ENCODE measurements around the gene EEF2.
"Not testable (repeated sequence)": the region's sequence is repeated elsewhere in the genome, so short reads cannot be mapped to it uniquely, and the experiment has no call there.

EEF2 gene

DNA sequence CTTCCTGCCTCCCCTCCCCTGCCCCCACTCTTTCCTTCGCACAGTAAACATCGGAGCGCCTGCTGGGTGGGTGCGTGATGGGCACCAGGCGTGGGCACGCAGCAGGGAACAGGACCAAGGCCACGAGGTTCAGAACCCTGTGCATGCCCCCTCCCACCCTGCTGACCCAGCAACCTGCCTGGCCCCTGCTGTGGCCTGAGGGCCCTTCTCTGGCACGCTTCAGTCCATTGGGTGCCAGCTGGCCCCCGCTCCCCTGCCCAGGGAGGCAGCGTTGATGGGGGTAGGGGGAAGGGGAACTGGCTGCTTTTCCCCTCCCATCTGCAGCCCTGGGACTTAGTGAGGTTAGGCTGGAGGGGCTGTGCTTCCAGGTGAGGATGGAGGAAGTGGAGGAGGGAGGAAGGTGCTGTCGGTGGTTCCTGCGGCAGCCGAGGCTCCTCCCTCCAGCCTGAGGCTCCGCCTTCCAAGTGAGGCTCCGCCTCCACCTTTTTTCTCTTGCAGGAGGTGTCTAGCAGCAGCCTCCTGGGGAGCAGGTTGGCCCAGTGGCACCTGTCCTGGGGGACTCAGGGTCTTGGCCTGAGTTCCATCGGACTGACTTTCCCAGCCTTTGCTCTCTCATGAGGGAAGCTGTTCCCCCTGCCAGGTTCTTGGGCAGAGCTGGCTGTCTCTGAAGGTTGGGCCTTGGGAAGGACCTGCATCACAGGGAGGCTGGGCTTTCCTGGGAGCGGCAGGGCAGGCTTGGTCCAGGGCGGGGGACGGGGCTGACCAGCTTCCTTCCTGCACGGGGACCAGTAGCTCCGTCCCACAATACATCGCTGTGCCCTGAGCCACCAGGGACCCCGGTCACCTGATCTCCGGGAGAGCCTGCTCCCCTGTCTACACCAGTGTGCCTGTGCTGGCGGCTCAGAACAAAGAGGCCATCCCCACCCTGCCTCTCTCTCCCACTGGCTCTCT is 29.6 kb upstream of the EEF2 start:
- no peak for DNase-seq (ENCODE audit: low spot score)

GRCh38 chr19:4013886-4014540 is 28.8 kb upstream of the EEF2 start:
- DNase-seq (ENCODE audit: low spot score): no peak

- no peak for DNase-seq (ENCODE audit: low spot score)
Observed at GRCh38 chr19:4012975-4013634, 27.8 kb upstream of the EEF2 start.

GRCh38 chr19:4012092-4012974 is 27.1 kb upstream of the EEF2 start:
- DNase-seq (ENCODE audit: low spot score): no peak

- not testable (repeated sequence) for DNase-seq (ENCODE audit: low spot score)
Observed at GRCh38 chr19:4011430-4011829, 26.2 kb upstream of the EEF2 start.

DNA sequence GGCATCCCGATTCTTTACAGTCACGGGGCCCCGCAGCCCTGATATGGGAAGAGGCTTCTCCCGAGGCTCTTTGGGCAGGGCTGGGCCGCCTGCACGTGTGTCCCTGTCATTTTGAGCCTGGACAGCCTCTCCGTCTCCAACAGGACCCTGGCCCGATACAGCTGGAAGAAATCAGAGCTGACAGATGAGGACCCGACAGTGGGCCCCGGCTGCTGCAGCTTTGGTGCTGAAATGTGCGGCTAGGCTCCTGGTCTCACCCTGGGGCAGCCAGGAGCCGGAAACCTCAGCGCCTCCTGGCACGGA is 25.5 kb upstream of the EEF2 start:
- DNase-seq (ENCODE audit: low spot score): no peak

- DNase-seq (ENCODE audit: low spot score): no peak
Observed at GRCh38 chr19:4009990-4010807, 24.9 kb upstream of the EEF2 start.

DNA sequence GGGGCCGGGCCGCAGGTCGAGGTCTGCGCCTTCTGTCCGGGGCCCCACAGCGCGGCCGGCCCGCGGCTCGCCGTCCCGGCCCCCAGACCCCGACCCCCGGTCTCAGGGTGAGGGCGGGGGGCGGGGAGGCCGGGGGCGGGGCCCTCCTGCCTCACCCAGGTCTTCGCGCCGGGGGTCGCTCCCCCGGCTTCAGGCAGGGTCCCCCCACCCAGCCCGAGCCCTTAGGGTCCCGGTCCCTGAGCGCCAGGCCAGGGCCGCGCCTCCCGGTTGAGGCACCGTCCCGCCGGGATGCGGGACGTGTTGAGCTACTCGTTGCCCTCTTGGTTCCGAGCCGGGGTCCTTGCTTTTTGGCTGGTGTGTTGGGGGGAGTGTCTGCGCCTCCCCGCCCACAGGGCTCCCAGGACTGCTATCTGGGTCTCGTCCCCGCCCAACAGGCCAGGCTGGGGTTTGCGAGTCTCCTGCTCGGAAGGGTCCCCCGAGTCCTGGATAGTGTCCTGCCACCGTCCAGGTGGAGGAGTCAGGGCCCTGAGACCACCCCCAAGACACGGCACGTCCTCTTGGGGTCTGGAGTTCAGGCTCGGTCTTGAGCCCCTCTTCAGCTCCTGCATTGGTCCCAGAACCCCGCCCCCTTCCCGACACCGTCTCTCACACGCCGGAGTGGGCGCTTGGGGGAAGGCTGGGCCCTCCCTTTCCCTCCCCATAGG is 22.7 kb upstream of the EEF2 start:
- DNase-seq (ENCODE audit: low spot score): peak; percentile 23

GRCh38 chr19:4007021-4007835 is 22.0 kb upstream of the EEF2 start, which contains the start of gene PIAS4:
TSS of gene PIAS4 (plus strand) at chr19:4007736. CDS start at chr19:4007761, 25 bp downstream.
- peak; percentile 100 for DNase-seq (ENCODE audit: low spot score)

DNA sequence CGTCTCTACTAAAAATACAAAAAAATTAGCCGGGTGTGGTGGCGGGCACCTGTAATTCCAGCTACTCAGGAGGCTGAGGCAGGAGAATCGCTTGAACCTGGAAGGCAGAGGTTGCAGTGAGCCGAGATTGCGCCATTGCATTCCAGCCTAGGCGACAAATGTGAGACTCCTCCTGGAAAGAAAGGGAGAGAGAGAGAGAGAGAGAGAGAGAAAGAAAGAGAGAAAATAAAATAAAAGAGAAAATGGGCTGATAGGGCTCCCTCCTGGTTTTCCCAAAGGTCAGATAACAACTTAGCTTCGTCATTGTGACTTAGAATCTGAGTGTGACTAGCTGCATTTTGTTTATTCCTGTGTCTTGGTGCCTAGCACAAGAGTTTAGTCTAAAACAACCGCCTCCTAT is 20.2 kb upstream of the EEF2 start:
- not testable (repeated sequence) for DNase-seq (ENCODE audit: low spot score)

DNA sequence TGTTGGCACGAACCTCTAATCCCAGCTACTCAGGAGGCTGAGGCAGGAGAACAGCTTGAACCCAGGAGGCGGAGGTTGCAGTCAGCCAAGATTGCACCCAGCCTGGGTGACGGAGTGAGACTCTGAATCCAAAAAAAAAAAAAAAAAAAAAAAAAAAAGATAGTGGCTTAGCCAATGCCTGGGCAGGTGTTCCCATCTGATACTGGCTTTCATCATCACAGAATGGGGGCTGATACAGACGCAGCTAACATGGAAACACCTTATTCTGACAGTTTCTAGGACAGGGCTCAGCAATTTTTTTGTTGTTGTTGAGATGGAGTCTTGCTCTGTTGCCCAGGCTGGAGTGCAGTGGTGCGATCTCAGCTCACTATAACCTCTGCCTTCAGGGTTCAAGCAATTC is 15.5 kb upstream of the EEF2 start:
- not testable (repeated sequence) for DNase-seq (ENCODE audit: low spot score)

DNA sequence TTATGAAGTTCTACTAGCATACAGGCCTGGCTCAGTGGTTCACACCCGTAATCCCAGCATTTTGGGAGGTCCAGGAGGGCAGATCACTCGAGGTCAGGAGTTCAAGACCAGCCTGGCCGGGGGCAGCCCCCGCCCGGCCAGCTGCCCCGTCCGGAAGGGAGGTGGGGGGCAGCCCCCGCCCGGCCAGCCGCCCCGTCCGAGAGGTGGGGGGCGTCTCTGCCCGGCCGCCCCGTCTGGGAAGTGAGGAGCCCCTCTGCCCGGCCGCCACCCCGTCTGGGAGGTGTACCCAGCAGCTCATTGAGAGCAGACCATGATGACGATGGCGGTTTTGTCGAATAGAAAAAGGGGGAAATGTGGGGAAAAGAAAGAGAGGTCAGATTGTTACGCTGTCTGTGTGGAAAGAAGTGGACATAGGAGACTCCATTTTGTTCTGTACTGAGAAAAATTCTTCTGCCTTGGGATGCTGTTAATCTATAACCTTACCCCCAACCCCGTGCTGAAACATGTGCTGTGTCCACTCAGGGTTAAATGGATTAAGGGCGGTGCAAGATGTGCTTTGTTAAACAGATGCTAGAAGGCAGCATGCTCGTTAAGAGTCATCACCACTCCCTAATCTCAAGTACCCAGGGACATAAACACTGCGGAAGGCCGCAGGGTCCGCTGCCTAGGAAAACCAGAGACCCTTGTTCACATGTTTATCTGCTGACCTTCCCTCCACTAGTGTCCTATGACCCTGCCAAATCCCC is 13.6 kb upstream of the EEF2 start:
- DNase-seq (ENCODE audit: low spot score): not testable (repeated sequence)

- DNase-seq (ENCODE audit: low spot score): no peak
Observed at GRCh38 chr19:3995607-3996006, 10.3 kb upstream of the EEF2 start.

DNA sequence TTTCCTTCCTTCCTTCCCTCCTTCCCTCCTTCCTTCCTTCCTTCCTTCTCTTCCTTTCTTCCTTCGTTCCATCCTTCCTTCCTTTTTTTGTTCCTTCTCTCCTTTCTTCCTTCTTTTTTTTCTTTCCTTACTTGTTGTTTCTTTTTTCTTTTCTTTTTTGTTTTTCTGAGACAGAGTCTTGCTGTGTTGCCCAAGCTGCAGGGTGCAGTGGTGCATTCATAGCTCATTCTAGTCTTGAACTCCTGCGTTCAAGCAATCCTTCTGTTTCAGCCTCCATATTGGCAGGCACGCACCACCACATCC is 5.5 kb upstream of the EEF2 start:
- no peak for DNase-seq (ENCODE audit: low spot score)

DNA sequence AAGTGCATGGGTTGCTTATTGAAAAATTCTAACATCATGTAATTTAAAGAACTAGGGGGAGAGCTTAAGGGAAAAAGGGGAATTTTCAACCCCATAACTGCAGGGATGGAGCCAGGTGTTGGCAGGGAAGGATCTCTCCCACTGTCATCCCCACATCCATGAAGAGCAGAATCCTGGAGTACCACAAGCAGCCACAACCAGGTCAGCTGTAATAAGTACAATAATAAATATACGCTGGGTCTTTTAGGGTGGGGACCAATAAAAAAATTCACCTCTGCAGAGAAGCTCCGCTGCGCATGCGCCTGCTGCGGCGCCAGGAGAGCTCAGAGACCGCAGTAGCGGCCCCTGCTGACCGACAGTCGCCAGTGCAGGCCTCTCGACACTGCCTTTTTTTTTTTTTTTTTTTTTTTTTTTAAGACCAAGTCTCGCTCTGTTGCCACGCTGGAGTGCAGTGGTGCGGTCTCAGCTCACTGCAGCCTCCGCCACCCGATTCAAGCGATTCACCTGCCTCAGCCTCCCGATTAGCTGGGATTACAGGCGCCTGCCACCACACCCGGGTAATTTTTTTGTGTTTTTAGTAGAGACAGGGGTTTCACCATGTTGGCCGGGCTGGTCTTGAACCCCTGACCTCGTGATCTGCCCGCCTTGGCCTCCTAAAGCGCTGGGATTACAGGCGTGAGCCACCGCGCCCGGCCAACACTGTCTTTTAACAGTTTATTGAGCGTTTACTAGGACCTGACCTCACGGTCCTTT is 2.5 kb upstream of the EEF2 start:
- peak; percentile 89 for DNase-seq (ENCODE audit: low spot score)

- peak; percentile 61 for DNase-seq (ENCODE audit: low spot score)
Observed at GRCh38 chr19:3986260-3987041, 1.2 kb upstream of the EEF2 start.

- DNase-seq (ENCODE audit: low spot score): no peak
Observed at GRCh38 chr19:3985643-3986259, 488 bp upstream of the EEF2 start.
